ENCODE results near the gene VDAC2. TPM values are rescaled to one million over a fixed set of nuclear protein-coding genes. Genes with fewer than 3 reads are reported as not detected.
A peak's percentile ranks its signal among the peaks of the same experiment; 100 is the strongest.
"Not testable (repeated sequence)": the region's sequence is repeated elsewhere in the genome, so short reads cannot be mapped to it uniquely, and the experiment has no call there.

VDAC2 gene
- total and polyA plus RNA-seq, 8 donors = 140 to 187 (median 168) TPM

DNA sequence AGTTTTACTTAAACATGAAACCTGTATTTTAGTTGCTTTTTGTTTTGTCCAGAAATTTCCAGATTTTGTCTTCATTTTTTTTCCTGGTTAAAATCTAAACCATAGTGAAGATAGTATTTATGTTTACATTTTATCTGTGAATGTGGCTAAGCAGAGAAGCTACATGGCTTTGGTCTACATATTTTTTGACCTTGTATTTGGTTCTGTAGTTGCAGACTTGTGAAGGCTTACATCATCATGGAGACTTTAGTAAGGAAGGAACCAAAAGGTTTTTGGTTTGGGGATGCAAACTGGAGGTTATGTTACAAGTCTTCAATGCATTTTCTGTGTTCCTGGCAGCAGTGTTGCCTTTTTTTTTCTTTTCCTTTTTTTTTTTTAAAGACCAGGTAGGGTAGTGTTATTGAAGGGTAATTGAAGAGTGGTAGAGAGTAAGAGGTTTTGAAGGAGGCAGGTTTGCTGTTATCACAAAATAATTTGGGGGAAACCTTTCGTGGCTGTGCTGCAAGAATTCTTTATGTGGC is 30.9 kb upstream of the VDAC2 start:
- no peaks in the 10 kb centered on the region for H3K4me1 ChIP-seq
- H3K27ac ChIP-seq = no peak overlapping the region
- intact Hi-C loops (cut with DNase I) = no loop called here
- DNase-seq = no peak
- H3K4me3 ChIP-seq = no peak overlapping the region
- H3K9me3 ChIP-seq = no peaks in the 10 kb centered on the region
- no peak for ATAC-seq
- no peaks in the 10 kb centered on the region for H3K27me3 ChIP-seq
- peaks cover 0 to 28% of the 10 kb centered on the region in 2 donors for H3K36me3 ChIP-seq
- TF ChIP-seq, protein P1, sequence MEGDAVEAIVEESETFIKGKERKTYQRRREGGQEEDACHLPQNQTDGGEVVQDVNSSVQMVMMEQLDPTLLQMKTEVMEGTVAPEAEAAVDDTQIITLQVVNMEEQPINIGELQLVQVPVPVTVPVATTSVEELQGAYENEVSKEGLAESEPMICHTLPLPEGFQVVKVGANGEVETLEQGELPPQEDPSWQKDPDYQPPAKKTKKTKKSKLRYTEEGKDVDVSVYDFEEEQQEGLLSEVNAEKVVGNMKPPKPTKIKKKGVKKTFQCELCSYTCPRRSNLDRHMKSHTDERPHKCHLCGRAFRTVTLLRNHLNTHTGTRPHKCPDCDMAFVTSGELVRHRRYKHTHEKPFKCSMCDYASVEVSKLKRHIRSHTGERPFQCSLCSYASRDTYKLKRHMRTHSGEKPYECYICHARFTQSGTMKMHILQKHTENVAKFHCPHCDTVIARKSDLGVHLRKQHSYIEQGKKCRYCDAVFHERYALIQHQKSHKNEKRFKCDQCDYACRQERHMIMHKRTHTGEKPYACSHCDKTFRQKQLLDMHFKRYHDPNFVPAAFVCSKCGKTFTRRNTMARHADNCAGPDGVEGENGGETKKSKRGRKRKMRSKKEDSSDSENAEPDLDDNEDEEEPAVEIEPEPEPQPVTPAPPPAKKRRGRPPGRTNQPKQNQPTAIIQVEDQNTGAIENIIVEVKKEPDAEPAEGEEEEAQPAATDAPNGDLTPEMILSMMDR (IDR thresholded peaks at IDR 0.05) = no peak

DNA sequence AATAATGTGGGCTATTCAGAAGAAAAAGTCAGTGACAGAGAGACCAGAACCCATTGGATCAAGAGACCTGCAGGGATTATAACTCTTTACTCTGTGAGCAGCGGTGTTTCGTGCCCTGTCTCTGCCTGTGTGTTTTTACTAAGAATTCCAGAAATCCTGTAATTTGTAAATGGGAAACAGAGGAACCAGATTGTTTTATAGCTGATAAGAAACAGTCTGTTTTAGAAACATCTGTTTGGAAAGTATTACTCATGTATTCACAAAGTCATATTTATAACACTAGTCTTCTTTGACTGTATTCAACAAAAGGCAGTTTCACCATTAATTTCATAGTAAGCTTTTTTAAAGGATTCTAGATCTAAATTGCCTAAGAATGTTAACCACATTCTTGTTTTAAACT is 30.0 kb upstream of the VDAC2 start:
- Histone ChIP-seq H3K9me3 (no peaks in the 10 kb centered on the region), H3K27me3 (no peaks in the 10 kb centered on the region), H3K27ac (no peak overlapping the region), H3K4me1 (no peaks in the 10 kb centered on the region), H3K36me3 (peaks cover 0 to 22% of the 10 kb centered on the region in 2 donors), H3K4me3 (no peak overlapping the region)
- TF ChIP-seq, protein P1 (IDR thresholded peaks at IDR 0.05) = no peak
- intact Hi-C loops (cut with DNase I) = no loop called here
- no peak for ATAC-seq
- DNase-seq = no peak

DNA sequence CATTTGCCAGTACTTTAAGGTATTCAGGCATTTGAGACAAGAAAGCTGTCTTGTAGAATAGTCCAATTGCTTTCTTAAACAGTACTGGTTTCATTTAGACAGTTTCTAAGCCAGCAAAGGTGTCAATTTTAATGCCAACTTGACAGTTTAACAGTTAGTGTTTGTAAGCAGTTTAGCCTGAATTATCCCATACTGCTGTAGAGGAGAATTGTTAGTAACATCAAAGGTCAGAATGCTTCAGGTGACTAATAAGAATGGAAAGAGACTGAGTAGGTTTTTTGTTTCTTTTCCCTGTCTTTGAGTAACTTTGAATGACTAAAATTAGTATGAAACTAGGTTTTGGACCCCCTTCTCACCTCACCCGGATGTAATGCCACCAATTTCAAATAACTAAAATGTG is 29.5 kb upstream of the VDAC2 start:
- Histone ChIP-seq H3K27me3 (no peaks in the 10 kb centered on the region), H3K4me3 (no peak overlapping the region), H3K36me3 (peaks cover 0 to 19% of the 10 kb centered on the region in 2 donors), H3K4me1 (no peaks in the 10 kb centered on the region), H3K9me3 (no peaks in the 10 kb centered on the region), H3K27ac (no peak overlapping the region)
- DNase-seq = no peak
- no peak for ATAC-seq
- TF ChIP-seq, protein P1 (IDR thresholded peaks at IDR 0.05) = no peak
- intact Hi-C loops (cut with DNase I) = no loop called here

DNA sequence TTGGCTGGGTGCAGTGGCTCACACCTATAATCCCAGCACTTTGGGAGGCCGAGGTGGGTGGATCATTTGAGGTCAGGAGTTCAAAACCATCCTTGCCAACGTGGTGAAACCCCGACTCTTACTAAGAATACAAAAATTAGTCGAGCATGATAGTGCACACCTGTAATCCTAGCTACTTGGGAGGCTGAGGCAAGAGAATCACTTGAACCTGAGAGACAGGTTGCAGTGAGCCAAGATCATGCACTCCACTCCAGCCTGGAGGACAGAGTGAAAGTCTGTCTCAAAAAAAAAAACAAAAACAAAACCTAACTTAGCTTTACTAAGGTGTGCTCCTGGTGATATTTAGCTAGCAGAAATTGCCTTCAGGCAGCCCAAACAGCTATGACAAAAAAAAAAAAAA is 24.3 kb upstream of the VDAC2 start:
- intact Hi-C loops (cut with DNase I) = loop anchor here in 1 of 2 donors (5.0 kb wide), 1 partner anchor 41 kb away; no protein-coding TSS in a partner anchor
- Histone ChIP-seq H3K4me1 (peaks cover 0 to 8% of the 10 kb centered on the region in 2 donors), H3K27me3 (no peaks in the 10 kb centered on the region), H3K27ac (no peak overlapping the region), H3K36me3 (peaks cover 0 to 9% of the 10 kb centered on the region in 2 donors), H3K9me3 (no peaks in the 10 kb centered on the region), H3K4me3 (no peak overlapping the region)
- ATAC-seq = peak; percentile 34
- DNase-seq = no peak
- TF ChIP-seq, protein P1 (IDR thresholded peaks at IDR 0.05) = no peak

DNA sequence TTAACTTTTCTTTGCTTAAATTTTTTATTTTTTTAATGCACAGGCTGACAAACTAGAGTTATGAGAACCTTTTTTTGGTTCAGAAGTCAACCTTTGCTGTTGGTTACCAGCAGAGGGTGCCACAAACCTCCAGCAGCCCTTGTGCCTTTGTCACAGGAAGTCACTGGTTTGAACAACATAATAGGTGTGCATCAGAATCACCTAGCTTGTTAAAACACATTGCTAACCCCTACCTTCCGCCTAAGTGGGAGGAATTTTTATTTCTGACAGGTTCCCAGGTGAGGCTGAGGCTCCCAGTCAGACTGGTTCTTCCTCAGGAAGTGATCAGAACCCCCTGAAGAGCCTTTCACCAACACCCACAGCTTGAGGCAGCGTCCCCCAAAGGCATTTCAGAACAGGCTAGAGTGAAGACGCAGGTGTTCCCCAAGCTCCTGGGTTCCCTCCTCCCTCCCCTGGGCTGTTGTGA is 22.6 kb upstream of the VDAC2 start:
- TF ChIP-seq, protein P1 (IDR thresholded peaks at IDR 0.05) = peak; percentile 41 to 53
- Histone ChIP-seq H3K4me3 (no peak overlapping the region), H3K27me3 (no peaks in the 10 kb centered on the region), H3K36me3 (peaks cover 0 to 2% of the 10 kb centered on the region in 2 donors), H3K9me3 (no peaks in the 10 kb centered on the region), H3K4me1 (peaks cover 0 to 24% of the 10 kb centered on the region in 2 donors), H3K27ac (no peak overlapping the region)
- DNase-seq (peak in 2 of 4 donors; percentile 40 to 53), ATAC-seq (peak; percentile 68)
- intact Hi-C loops (cut with DNase I) = loop anchor here in 1 of 2 donors (5.0 kb wide), 1 partner anchor 39 kb away; no protein-coding TSS in a partner anchor

DNA sequence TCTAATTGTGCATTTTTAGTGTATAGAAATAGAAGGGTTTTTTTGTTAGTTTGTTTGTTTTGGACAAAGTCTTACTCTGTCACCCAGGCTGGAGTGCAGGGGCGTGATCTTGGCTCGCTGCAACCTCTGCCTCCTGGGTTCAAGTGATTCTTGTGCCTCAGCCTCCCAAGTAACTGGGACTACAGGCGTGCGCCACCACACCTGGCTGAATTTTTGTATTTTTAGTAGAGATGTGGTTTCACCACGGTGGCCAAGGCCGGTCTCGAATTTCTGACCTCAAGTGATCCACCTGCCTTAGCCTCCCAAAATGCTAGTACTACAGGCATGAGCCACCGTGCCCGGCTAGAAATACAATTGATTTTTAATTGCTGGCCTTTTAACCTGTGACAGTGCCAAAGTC is 22.1 kb upstream of the VDAC2 start:
- intact Hi-C loops (cut with DNase I) = loop anchor here in 1 of 2 donors (5.0 kb wide), 1 partner anchor 39 kb away; no protein-coding TSS in a partner anchor
- peaks cover 0 to 24% of the 10 kb centered on the region in 2 donors for H3K4me1 ChIP-seq
- not testable (repeated sequence) for DNase-seq, H3K9me3 ChIP-seq, H3K27me3 ChIP-seq, H3K4me3 ChIP-seq, ATAC-seq, H3K36me3 ChIP-seq, H3K27ac ChIP-seq
